Retinal pigment epithelial cell (primary cell): Measurements from ENCODE around the gene CTSD.

Experiments used
- DNase-seq: peaks from one replicate; pipeline ENCODE4 v3.0.0-alpha.2; 2010; ENCODE audit warnings: low read depth
- H3K4me3 ChIP-seq: 2 replicates; pipeline ENCODE4 v1.5.1; 2011; ENCODE audit warnings: mild to moderate bottlenecking, low read length, control low read depth, moderate library complexity
- TF ChIP-seq, protein P1 (sequence below): conservative IDR thresholded peaks from 2 replicates; pipeline ENCODE4 v1.5.1; 2011; ENCODE audit warnings: low read depth, low read length, control low read depth, inconsistent platforms

Gene CTSD

DNA sequence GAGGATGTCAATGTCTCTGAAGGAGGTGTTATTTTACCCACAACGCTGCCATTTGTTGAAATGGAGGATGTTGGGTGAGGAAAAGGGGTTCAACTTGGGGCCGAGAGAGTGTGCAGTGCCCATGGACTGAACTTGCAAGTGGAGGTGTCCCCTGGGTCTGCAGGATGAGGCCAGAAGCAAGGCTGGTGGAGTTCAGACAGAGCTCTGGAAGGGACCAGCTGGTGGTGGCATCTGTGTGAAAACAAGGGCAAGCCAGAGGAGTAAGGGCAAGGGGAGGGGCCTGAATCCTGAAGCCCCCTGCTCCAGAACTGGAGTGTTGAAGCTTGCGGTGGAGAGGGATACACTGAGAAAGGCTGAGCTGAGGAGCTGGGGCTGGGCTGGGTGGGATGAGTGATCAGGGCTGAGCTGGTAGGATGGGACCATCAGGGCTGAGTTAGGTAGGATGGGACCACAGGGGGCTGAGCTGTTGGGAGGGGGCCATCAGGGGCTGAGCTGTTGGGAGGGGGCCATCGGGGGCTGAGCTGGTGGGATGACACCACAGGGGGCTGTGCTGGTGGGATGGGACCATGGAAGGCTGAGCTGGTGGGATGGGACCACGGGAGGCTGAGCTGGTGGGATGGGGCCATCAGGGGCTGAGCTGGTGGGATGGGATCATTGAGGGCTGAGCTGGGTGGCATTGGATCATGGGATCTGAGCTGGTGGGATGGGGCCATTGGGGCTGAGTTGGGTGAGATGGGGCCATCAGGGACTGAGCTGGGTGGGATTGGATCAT, 13.4 kb upstream of the CTSD start:
- DNase-seq, result no peak
- no peak overlapping the region for H3K4me3 ChIP-seq
- TF ChIP-seq, protein P1, sequence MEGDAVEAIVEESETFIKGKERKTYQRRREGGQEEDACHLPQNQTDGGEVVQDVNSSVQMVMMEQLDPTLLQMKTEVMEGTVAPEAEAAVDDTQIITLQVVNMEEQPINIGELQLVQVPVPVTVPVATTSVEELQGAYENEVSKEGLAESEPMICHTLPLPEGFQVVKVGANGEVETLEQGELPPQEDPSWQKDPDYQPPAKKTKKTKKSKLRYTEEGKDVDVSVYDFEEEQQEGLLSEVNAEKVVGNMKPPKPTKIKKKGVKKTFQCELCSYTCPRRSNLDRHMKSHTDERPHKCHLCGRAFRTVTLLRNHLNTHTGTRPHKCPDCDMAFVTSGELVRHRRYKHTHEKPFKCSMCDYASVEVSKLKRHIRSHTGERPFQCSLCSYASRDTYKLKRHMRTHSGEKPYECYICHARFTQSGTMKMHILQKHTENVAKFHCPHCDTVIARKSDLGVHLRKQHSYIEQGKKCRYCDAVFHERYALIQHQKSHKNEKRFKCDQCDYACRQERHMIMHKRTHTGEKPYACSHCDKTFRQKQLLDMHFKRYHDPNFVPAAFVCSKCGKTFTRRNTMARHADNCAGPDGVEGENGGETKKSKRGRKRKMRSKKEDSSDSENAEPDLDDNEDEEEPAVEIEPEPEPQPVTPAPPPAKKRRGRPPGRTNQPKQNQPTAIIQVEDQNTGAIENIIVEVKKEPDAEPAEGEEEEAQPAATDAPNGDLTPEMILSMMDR, result no peak

DNA sequence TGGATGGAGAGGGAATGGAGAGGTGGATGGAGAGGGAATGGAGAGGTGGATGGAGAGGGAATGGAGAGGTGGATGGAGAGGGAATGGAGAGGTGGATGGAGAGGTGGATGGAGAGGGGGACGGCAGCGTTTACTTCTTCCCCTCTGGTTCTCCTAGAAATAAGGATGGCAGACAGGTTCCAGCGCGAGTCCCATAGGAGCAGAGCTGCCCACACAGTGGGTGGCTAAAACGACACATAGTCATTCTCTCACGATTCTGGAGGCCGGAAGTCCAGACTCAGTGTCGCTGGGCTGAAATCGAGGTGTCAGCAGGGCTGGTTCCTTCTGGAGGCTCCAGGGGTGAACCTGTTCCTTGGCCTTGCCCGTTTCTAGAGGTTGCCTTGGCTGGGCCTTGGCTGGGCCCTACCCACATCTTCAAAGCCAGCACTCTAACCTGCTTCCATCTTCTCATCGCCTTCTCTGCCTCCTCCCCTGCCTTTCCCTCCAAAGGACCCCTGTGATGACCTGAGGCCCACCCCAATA, 12.7 kb upstream of the CTSD start:
- TF ChIP-seq, protein P1, result no peak
- no peak for DNase-seq
- no peak overlapping the region for H3K4me3 ChIP-seq

DNA sequence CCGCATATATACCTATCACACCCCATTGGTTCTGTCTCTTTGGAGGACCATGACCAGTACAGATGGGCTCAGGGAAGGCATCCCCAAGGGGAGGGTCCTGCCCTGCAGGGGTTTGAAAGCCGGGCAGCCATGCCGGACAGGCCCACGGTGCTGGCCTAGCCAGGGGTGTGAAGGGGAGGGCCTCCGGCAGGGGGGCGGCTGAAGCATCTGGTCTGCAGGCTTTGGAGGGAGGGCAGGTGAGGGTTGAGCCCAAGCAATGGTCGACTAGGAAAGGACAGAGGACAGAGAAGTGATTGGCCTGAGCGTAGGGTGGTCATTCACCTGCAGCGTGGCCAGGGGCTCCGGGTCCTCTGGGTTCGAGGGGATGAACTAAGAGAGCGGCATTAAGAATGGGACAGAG, 11.2 kb upstream of the CTSD start:
- DNase-seq, result no peak
- TF ChIP-seq, protein P1, result no peak
- no peak overlapping the region for H3K4me3 ChIP-seq

DNA sequence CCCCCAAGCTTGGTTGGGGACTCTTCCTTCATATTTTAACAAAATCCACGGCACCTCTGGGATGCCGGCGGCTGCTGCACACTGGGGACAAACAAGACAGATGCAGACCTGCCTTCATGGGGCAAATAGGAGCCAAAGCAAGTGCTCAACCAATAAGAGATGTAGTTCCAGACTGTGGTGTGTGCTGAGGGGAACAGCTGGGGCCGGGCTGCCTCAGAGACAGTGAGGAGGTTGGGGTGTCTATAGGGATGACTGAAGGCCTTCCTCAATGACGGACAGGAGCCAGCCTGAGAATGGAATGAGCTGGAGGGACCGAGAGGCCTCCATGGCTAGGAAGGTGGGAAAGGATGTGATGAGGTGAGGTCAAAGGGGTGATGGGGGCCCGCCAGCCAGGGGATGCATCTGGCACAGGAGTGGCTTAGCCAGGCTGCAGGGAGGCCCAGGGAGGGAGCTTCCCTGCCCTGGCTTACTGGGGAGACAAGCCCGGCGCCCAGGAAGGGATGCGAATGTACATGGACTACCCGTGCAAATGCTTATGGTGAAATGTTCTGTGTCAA, 10.3 kb upstream of the CTSD start:
- no peak overlapping the region for H3K4me3 ChIP-seq
- DNase-seq, result no peak
- TF ChIP-seq, protein P1, result no peak

DNA sequence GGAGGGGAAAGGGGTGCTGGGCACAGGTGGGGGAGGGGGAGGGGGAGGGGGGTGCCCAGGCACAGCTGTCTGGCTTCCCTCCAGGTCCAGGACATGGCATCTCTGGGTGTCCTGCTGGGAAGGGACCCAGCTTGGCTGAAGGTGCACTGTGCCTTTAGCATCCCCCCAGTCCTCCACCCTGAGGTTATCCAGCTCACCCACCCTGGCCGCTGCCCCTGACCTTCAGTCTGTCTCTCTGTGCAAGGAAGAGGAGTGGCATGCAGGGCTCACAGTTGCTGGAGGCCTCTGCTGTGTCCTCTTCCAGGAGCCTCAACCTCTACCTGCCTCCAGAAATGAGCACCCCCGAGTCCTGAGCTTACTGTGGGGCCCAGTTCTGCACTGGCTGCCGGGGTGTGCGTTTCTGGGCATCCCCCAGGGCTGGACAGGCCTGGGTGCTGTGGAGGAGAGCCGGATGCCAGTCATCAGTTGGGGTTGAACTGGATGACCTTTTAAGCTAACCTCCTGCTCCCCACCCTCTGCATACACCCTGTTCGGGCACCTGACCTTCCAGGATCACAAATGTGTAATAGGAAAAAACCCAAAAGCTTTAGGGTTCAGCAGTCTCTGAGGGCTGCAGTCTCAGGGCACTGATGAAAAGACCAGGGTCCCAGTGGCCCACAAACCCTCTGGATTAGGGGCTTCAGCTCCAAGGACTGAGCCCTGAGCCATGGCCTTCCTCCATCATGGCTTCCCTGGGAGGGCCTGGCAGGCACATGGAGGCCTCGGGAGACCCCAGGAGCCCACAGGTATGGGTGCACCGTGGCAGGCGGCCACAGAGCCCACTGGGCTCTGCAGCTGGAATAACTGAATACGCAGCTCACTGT, 9.6 kb upstream of the CTSD start:
- no peak for DNase-seq
- TF ChIP-seq, protein P1, result no peak
- H3K4me3 ChIP-seq, result no peak overlapping the region

DNA sequence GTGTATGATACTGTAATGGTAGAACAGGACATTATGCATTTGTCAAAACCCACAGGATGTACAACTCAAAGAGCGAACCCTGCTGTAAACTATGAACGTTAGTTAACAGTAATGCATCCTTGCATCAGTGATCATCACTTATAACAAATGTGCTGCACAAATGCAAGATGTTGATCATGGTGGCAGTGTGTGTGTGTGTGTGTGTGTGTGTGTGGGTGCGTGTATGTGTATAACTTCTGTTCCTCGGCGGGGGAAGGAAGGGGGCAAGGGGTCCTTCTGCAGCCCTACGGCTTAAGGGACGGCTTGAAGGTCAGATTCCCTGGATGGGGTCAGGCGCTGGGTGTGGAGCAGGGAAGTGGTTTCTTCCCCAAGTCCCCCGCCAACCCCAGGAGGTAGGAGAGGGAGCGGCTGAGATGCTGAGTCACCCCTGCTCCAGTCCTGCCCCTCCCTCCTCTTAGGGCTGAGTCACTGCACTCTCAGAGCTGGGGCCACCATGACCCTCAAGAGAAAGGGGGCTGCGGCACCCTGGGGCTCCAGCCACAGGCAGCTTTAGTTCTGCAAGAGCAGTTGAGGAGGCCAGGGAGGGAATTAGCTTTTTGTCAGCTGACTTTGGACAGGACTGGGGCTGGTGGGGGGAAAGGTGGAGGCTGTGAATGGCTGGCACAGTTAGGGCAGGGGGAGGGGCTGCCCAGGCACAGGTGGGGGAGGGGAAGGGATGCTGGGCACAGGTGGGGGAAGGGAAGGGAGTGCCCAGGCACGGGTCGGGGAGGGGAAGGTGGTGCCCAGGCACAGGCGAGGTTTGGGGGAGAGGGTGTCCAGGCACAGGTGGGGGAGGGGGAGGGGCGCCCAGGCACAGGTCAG, 8.8 kb upstream of the CTSD start:
- peak; percentile 90 for DNase-seq
- TF ChIP-seq, protein P1, result no peak
- H3K4me3 ChIP-seq, result no peak overlapping the region
